NCI-H524 (cell line): Measurements from ENCODE around the gene RAD51B.

Experiments
- DNase-seq, 2 experiments: peaks; one replicate each; lab custom pipeline; 2025; lab: John Stamatoyannopoulos, UW

The RAD51B gene

DNA sequence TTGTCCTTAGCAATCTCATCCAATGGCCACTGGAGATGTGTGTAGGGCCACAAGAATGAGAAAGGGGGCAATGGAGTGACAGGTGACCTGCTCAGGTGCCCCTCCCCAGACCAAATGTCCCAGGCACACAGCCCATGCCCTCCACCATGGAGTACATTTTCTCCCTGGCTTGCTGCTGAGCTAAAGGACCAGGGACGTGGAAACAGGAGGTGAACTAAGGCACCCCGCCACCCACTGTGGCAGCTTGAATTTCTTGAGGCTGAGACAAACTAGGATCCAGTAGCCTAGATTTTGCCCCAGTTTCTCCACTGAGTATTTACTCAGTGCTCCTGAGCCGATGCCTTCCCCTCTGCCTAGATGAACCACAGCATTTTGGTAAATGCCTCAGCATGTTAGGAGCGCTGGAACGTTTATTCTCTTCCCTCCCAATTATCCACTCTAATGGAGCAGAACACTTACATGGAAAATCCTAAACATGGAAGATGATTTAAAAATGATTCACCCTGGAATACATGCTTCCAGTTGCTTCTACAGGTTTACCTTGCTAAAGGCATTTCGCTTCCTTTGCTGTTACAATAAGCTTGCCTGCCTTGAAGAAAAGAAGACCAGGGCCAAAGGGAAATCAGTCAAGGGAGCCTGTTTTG, 775.3 kb downstream of the RAD51B start:
- no peak for DNase-seq

GRCh38 chr14:68596211-68596610, 776.6 kb downstream of the RAD51B start:
- DNase-seq, result no peak

GRCh38 chr14:68596701-68597100, 777.1 kb downstream of the RAD51B start:
- DNase-seq, result peak; percentile 69 to 91

DNA sequence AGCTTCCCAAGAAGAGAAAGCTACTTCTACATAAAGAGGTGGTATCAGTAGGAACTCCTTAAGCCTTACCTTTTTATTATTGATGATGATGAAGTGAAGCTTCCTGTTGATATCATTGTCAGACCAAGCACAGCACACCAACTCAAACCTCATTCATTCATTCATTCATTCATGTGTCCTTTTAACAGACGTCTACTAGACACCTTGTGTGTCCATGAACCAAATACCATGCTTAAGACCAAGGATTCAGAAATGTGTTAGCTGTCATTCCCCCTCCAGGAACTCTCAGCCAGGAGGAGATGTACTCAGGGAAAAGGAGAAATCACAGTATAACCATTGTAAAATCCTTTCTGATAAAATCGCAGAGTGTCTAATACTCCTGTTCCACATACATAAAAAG, 778.5 kb downstream of the RAD51B start:
- no peak for DNase-seq

GRCh38 chr14:68598621-68599447, 779.3 kb downstream of the RAD51B start:
- DNase-seq, result no peak

GRCh38 chr14:68599896-68600610, 780.5 kb downstream of the RAD51B start:
- peak; percentile 30 to 81 for DNase-seq

DNA sequence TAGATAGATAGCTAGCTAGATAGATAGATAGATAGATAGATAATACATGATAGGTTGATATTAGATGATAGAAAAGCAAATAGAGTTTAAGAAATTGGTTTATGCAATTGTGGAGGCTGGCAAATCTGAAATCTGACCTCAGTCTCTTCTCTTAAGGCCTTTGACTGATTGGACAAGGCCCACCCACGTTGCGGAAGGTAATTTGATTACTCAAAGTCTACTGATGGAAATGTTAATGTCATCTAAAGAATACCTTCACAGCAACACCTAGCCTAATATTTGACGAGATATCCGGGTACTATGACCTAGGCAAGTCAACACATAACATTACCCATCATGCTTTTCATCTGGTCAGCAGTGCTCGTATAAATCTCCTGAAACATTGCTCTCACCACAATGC, 782.9 kb downstream of the RAD51B start:
- DNase-seq, result no peak

- DNase-seq, result peak in 1 of 2 experiments; percentile 10
Measured at GRCh38 chr14:68603533-68604360, 784.2 kb downstream of the RAD51B start.

DNA sequence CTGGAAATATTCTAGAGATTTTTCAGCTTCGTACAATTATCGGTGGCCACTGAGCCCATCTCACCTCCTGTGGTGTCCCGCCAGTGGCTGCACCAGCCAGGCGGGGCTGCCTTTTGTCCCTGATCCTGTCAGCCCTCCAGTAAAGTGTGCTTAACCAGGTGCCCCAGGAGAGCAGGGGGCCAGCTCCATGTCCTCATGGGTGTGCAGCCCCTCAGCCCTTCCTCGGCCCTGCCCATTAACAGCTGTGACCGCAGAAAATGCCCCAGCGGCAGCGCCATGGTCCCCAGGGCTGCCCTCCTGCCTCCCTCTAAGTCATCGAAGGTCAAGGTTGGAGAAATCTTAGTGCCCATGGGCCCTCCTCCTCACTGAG, 784.8 kb downstream of the RAD51B start:
- DNase-seq, result no peak

DNA sequence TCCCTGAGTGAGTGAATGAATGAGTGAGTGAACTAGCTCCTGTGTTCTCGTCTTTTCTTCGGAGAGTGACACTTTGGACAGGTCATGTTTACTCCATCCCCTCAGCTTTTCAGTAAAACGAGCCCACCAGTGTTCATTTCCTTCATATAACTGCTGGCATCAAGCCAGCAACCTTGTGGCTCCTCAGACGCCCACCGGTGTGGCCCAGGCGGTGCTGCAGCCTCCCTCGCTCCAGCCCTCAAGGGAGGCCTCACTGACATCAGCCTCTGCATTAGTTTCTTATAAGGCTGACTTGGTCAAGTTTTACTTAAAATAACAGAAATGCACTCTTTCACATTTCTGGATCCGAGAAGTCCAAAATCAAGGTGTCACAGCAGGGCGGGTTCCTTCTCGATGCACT, 785.2 kb downstream of the RAD51B start:
- DNase-seq, result no peak

DNA sequence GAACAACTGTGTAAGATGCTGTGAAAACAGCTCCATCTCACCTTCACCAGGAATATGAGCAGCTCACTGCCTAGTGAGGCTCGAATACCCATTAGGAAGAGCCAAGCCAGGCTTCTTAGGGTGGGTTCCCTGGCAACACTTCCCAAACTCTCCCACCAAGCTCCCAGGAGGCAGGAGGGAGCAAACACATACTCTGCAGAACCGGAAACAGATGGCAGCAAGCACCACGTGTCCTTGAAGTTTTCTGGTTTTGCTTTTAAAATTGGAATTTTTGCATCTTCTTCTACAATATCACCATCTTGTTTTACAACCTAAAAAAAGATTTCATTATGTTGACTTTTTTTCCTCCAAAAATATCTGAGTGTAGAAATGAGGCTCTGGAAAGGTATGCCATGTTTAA, 786.6 kb downstream of the RAD51B start:
- peak in 1 of 2 experiments; percentile 13 for DNase-seq

DNA sequence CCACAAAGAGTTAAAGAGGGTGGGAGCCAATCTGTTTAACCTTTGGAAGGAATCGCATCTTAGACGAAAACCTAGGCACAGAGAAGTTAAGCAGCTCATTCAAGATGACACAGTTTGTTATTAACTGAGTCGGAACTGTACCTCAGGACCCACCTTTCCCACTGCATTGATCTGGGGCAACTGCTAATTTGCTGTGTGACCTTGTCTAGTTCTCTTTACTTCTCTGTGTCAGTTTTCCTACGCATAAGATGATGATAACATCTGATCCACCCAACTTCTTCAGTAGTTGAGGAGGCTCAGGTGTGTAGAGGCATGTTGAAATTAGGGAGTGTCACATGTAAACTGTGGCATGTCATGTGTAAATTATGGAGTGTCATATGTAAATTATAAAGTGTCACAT, 787.1 kb downstream of the RAD51B start:
- no peak for DNase-seq

DNA sequence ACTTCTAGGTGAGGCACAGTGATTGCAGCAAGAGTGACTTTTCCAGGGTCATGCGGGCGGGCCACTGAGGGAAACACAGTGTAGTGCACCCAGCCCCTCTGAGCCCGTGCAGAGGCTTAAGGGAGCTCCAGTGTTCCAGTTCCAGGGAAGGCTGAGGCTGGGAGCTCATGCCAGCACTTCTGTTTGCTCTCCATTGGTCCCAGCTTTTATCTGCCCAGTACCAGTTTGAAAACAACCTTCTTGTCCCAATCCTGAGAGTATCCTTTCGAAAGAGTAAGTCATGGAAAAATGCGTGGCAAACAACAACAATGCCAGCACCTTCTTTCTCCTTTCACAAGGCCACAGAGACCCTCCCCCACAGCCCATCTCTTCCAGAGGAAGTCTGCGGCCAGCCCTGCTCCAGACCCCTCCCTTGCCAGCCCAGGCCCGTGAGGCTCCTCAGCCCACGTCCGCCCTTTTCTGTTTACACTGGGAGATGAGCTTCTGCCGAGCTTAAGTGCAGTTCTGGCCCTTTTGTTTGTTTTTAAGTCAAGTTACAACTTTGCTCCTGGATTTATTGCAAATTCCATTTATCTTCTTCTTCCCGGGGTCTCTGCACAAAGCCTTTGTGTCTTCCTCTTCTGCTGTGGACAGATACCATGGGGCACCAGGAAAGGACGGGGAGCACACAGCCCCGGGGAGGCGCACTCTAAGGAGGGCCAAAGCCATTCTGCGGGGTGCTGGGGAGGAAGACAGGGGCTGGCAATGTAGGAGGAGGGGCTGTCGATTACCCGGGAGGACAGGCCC, 787.7 kb downstream of the RAD51B start:
- DNase-seq, result no peak

DNA sequence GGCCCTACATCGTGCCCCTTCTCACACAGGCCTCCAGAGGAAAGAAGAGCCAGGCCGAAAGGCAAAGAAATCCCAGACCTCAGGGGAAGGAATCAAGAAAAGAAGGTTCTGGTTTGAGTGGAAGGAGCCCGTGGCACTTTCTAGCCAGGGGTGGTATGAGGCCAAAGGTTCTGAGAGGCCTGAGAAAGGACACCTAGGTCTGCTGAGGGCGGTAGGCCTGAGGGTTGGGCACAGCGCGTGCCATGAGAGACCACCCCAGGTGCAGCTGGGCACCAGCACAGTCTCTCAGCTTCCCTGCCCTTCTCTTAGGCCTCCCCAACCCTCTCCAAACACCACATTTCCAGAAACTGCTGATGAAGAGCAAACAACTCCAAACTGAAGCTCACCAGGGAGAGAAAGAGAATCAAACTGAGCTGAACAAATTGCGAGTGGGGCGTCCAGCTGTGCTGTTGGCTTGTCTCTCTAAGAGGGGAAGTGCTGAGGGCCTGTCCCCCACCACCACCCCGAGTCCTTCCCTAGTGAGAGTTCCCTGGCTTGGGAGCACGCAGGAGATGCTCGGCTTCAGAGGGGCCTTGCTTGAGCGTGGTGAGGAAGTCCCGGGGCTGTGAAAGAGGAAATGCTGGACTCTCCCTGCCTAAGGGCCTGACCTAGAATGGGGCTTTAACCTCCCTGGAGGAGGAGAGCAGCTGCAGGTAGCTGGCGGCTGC, 788.4 kb downstream of the RAD51B start:
- no peak for DNase-seq

DNA sequence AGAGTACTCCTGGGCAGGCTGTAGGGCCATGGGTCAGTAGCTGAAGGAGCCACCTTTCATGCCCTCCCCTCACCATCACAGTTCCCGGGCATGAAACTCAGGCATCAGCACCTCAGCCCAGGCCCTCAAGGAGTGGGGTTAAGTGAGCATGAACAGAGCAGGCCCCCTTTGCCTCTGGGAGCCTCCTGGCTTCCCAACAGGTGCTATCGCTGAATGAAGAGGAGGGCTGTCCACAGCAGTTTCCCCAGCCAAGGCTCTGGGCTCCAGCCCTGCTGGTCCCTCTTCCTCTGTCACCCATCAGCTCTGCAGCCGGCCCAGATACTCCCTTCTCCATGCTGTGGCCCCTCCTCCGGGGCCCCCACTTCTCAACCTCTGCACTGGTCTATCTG, 789.0 kb downstream of the RAD51B start:
- DNase-seq, result no peak

DNA sequence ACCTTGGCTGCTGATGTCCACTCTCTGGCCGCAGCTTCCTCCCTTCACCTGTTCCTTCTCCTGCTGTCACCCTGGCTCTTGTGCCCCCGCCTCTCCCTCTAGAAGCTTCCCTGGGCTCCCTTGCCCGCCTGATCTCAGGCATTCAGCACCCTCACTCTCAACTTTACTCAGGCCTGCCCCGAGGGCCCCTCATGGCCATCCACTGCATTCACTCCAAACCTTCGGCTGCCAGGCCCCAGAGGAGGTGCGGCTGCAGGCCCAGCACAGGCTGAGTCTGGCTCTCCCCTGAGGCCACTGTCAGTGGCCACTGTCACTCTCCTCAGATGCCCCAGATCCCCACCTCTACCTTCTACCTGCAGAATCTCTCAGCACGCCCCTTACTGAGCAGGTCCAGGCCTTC, 789.4 kb downstream of the RAD51B start:
- DNase-seq, result no peak

DNA sequence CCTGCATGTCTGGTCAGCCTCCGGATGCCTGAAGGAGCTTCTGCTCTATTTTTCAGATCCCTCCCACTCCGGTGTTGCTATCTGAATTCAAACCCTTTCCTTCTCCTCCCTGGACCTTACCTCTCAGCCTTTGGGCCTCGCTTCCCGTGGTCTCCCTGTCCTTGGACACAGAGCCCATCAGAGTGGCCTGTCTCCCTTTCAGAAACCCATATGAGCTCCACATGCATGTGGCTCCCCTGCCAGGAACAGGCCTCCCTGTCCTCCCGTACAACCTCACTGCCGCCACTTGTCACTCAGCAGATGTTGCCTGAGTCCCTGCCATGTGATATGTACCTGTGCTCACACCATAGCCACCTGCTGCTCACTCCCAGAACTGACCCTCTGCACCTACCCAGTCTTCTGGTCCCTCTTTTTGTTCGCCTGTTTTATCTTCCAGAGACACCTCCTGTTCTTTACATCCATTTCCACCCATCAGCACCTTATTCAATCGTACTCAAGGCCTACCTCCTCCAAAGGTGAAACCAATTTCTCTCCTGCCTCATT, 790.7 kb downstream of the RAD51B start:
- DNase-seq, result peak in 1 of 2 experiments; percentile 10

DNA sequence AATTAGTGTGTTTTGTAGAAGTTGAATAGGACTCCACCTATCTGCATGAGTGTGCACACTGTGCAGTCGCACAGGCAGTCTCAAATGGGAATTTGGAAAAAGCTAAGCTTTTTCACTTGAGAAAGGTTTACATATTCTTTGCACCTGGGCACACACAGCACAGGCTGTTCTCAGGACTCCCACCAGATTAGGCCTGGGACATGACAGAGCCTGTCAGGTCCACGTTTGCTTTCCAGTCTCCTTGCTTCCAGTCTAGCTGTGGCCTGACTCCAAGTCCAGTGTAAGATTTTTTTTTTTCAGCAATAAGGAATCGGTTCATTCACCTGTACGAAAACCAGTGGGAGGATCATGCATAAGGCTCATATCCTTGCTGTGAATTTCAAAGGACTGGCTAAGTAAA, 792.0 kb downstream of the RAD51B start:
- no peak for DNase-seq

DNA sequence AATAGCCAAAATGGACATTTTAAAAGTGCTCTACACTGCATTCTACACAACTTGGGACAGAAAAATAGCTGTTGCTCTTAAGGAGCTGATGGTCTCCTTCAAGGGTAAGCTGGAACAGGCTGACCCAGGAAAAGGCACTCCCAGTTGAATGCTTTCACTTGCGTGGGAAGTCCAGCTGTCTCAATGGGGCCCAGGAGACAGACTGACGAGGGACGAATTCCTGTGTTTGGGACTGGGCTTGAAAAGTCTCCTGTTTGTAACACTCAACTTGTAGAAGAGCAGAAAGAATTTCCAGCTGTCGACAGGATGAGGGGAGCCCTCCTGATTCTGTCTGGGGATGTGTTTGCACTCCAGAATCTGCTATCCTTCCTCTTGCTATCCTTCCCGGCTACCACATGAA, 792.5 kb downstream of the RAD51B start:
- no peak for DNase-seq

DNA sequence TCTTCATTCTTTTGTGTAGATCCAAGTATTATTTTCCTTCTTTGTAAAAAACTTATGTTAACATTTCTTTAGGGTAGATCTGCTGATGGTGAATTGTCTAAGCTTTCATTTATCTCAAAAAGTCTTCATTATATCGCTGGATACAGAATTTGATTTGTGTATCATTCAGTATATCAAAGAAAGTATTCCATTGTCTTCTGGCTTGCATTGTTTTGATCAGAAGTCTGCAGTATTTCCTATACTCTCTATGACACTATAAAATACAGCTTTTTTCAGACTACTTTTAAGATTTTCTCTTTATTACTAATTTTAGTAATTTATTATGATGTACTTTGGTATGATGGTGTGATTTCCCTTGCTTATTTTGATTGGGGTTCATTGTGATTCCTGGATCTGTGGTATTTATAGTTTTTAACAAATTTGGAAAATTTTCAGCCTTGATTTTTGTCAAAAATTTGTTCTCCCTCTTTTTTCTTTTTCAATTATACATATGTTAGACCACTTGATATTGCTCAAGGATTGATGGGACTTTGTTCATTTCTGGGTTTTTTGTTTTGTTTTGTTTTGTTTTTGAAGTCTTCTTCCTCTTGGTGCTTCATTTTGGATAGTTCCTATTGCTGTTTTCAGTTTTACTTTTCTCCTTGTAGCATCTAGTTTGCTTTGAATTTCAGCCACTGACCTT, 796.8 kb downstream of the RAD51B start:
- DNase-seq, result no peak
